ENCODE data around the gene CDHR3. TPM values are rescaled to one million over a fixed set of nuclear protein-coding genes. Genes with fewer than 3 reads are reported as not detected.

The CDHR3 gene
- polyA plus RNA-seq, 2 of the 4 experiments (the other 2 are of a cell fraction), result 4.0 to 4.5 TPM

- FAIRE-seq (no peak), DNase-seq (ENCODE audit: low read depth in 1 of 2, low spot score in 1 of 2) (no peak), ATAC-seq (no peak)
- no peak overlapping the region for H3K4me3 ChIP-seq
- TF ChIP-seq E2F6 (IDR thresholded peaks at IDR 0.05; ENCODE audit: borderline replicate concordance, low read depth) (no peak), POLR2A (IDR thresholded peaks at IDR 0.05; ENCODE audit: low read length) (no peak), EP300 (IDR thresholded peaks at IDR 0.05) (no peak), ZNF302 (CRISPR knock-in tag; IDR thresholded peaks at IDR 0.05) (no peak), PBX3 (IDR thresholded peaks at IDR 0.05) (no peak), CTCF (IDR thresholded peaks at IDR 0.05) (no peak), SREBF2 (IDR thresholded peaks at IDR 0.05) (no peak), EHMT2 (IDR thresholded peaks at IDR 0.05; ENCODE audit: low read depth) (no peak), HEYL (CRISPR knock-in tag; IDR thresholded peaks at IDR 0.05) (no peak), GATA3 (IDR thresholded peaks at IDR 0.05; ENCODE audit: borderline replicate concordance) (no peak), MAX (IDR thresholded peaks at IDR 0.05) (no peak), TP53 (CRISPR knock-in tag; IDR thresholded peaks at IDR 0.05) (no peak), NPAS2 (CRISPR knock-in tag; IDR thresholded peaks at IDR 0.05; ENCODE audit: borderline replicate concordance) (no peak), RAD21 (conservative IDR thresholded peaks at IDR 0.05 in 1 of 2, IDR thresholded peaks at IDR 0.05 in 1 of 2) (no peak), ZC3H11A (IDR thresholded peaks at IDR 0.05) (no peak), USF2 (IDR thresholded peaks at IDR 0.05) (no peak), ESRRA (IDR thresholded peaks at IDR 0.05; ENCODE audit: borderline replicate concordance, low read length) (no peak), NFE2L2 (conservative IDR thresholded peaks at IDR 0.05; ENCODE audit: low read length) (no peak), CHD2 (IDR thresholded peaks at IDR 0.05; ENCODE audit: low read length, partially characterized antibody) (no peak)
- H3K4me1 ChIP-seq, result peaks cover 26% of the 10 kb centered on the region
- H3K4me2 ChIP-seq, result no peak overlapping the region
- H3K9me3 ChIP-seq, result no peaks in the 10 kb centered on the region
- ChIA-PET CTCF (interaction anchor here (1.1 to 1.6 kb wide), 4 partner anchors 10 to 86 kb away, joined by 3 to 6 read pairs (median 4); no protein-coding TSS in a partner anchor), POLR2A (no interaction called here)
- H3K27ac ChIP-seq, result no peak overlapping the region
- 85% methylated on average over 3 of the region's 3 CpGs for whole genome bisulfite sequencing (ENCODE audit: missing lambda C conversion rate)
These were observed 104.6 kb downstream of the CDHR3 start for GRCh38 chr7:106067678-106068077.

GRCh38 chr7:106068538-106068961 is 105.5 kb downstream of the CDHR3 start:
- FAIRE-seq (no peak), ATAC-seq (no peak), DNase-seq (ENCODE audit: low read depth in 1 of 2, low spot score in 1 of 2) (no peak)
- no peak overlapping the region for H3K4me2 ChIP-seq
- no peak overlapping the region for H3K27ac ChIP-seq
- CTCF ChIA-PET, result interaction anchor here (1.1 to 1.6 kb wide), 3 partner anchors 11 to 86 kb away, joined by 3 to 6 read pairs (median 5); no protein-coding TSS in a partner anchor
- no peak for TF ChIP-seq HOXB5 (CRISPR knock-in tag; IDR thresholded peaks at IDR 0.05)
- TF ChIP-seq ATOH8 (CRISPR knock-in tag; IDR thresholded peaks at IDR 0.05; ENCODE audit: low read depth), result no peak
- TF ChIP-seq REST (IDR thresholded peaks at IDR 0.05), result no peak
- no peak for TF ChIP-seq JUNB (IDR thresholded peaks at IDR 0.05)
- no peak for TF ChIP-seq TP53 (CRISPR knock-in tag; IDR thresholded peaks at IDR 0.05)
- no peak for TF ChIP-seq KDM5A (IDR thresholded peaks at IDR 0.05)
- no peak for TF ChIP-seq CBX2 (IDR thresholded peaks at IDR 0.05; ENCODE audit: borderline replicate concordance, low read depth)
- WGBS (ENCODE audit: missing lambda C conversion rate), result 92% methylated on average over 4 of the region's 4 CpGs
- H3K9me3 ChIP-seq, result no peaks in the 10 kb centered on the region
- H3K4me1 ChIP-seq, result peaks cover 20% of the 10 kb centered on the region
- H3K4me3 ChIP-seq, result no peak overlapping the region
- POLR2A ChIA-PET, result no interaction called here
